ENCODE data around the gene RGS6.
A peak's percentile ranks its signal among the peaks of the same experiment; 100 is the strongest.

The RGS6 gene

GRCh38 chr14:72439707-72440106, 507.5 kb downstream of the RGS6 start:
- H3K9ac ChIP-seq = no peak overlapping the region
- TF ChIP-seq, protein P1, sequence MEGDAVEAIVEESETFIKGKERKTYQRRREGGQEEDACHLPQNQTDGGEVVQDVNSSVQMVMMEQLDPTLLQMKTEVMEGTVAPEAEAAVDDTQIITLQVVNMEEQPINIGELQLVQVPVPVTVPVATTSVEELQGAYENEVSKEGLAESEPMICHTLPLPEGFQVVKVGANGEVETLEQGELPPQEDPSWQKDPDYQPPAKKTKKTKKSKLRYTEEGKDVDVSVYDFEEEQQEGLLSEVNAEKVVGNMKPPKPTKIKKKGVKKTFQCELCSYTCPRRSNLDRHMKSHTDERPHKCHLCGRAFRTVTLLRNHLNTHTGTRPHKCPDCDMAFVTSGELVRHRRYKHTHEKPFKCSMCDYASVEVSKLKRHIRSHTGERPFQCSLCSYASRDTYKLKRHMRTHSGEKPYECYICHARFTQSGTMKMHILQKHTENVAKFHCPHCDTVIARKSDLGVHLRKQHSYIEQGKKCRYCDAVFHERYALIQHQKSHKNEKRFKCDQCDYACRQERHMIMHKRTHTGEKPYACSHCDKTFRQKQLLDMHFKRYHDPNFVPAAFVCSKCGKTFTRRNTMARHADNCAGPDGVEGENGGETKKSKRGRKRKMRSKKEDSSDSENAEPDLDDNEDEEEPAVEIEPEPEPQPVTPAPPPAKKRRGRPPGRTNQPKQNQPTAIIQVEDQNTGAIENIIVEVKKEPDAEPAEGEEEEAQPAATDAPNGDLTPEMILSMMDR (conservative IDR thresholded peaks at IDR 0.05; ENCODE audit: low read depth, low read length) = no peak
- no peak overlapping the region for H3K4me3 ChIP-seq (IDR thresholded peaks at IDR 0.05; ENCODE audit: insufficient read depth, low read depth, low read length)
- H3K27me3 ChIP-seq (ENCODE audit: insufficient read depth, low read depth) = no peaks in the 10 kb centered on the region
- H3K27ac ChIP-seq = no peak overlapping the region
- peak overlapping the region; percentile 38; the same call in 1 of the 2 replicates for H2AFZ ChIP-seq (ENCODE audit: low read depth)
- H3K36me3 ChIP-seq (ENCODE audit: insufficient read depth) = no peaks in the 10 kb centered on the region
- H4K20me1 ChIP-seq (ENCODE audit: insufficient read depth) = no peaks in the 10 kb centered on the region
- peaks cover 23% of the 10 kb centered on the region for H3K4me1 ChIP-seq (ENCODE audit: low read depth, poor library complexity, severe bottlenecking)
- H3K4me2 ChIP-seq = no peak overlapping the region
- H3K79me2 ChIP-seq (ENCODE audit: insufficient read depth, low read depth) = no peaks in the 10 kb centered on the region

- Histone ChIP-seq H3K79me2 (ENCODE audit: insufficient read depth, low read depth) (no peaks in the 10 kb centered on the region), H3K9ac (no peak overlapping the region), H3K4me3 (IDR thresholded peaks at IDR 0.05; ENCODE audit: insufficient read depth, low read depth, low read length) (no peak overlapping the region), H4K20me1 (ENCODE audit: insufficient read depth) (no peaks in the 10 kb centered on the region), H3K27me3 (ENCODE audit: insufficient read depth, low read depth) (no peaks in the 10 kb centered on the region), H2AFZ (ENCODE audit: low read depth) (no peak overlapping the region; the same call in 1 of the 2 replicates), H3K36me3 (ENCODE audit: insufficient read depth) (no peaks in the 10 kb centered on the region), H3K4me1 (ENCODE audit: low read depth, poor library complexity, severe bottlenecking) (peaks cover 25% of the 10 kb centered on the region), H3K27ac (no peak overlapping the region), H3K4me2 (no peak overlapping the region)
- TF ChIP-seq, protein P1 (conservative IDR thresholded peaks at IDR 0.05; ENCODE audit: low read depth, low read length) = no peak
These were observed 511.0 kb downstream of the RGS6 start for GRCh38 chr14:72443256-72443655.

GRCh38 chr14:72443991-72444441, 511.8 kb downstream of the RGS6 start:
- Histone ChIP-seq H3K4me3 (IDR thresholded peaks at IDR 0.05; ENCODE audit: insufficient read depth, low read depth, low read length) (no peak overlapping the region), H3K27me3 (ENCODE audit: insufficient read depth, low read depth) (no peaks in the 10 kb centered on the region), H3K79me2 (ENCODE audit: insufficient read depth, low read depth) (no peaks in the 10 kb centered on the region), H3K9ac (no peak overlapping the region), H3K4me1 (ENCODE audit: low read depth, poor library complexity, severe bottlenecking) (peaks cover 33% of the 10 kb centered on the region), H4K20me1 (ENCODE audit: insufficient read depth) (no peaks in the 10 kb centered on the region), H3K27ac (no peak overlapping the region), H3K36me3 (ENCODE audit: insufficient read depth) (no peaks in the 10 kb centered on the region), H2AFZ (ENCODE audit: low read depth) (no peak overlapping the region; the same call in 1 of the 2 replicates), H3K4me2 (no peak overlapping the region)
- TF ChIP-seq, protein P1 (conservative IDR thresholded peaks at IDR 0.05; ENCODE audit: low read depth, low read length) = no peak

DNA sequence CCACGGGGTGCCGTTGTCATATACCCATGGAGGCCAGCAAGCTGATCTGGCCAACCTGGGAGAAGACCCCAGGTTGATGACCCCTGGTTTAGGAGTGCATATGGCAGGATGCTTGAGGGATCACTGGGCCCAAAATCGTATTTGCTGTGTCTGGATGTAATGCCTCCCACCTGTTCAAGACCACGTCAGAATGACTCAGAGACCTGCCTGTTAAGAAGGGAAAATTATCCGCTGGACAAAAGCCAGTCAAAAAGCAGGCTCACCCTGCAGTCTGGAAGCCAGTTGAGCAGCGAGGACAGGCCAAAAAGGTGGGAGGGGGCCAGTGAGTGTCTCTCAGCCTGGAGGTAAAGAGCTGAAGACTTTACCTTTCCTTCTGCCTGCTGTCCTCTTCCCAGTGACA, 512.5 kb downstream of the RGS6 start:
- no peak overlapping the region for H3K9ac ChIP-seq
- TF ChIP-seq, protein P1 (conservative IDR thresholded peaks at IDR 0.05; ENCODE audit: low read depth, low read length) = no peak
- H3K79me2 ChIP-seq (ENCODE audit: insufficient read depth, low read depth) = no peaks in the 10 kb centered on the region
- no peaks in the 10 kb centered on the region for H3K27me3 ChIP-seq (ENCODE audit: insufficient read depth, low read depth)
- no peak overlapping the region for H2AFZ ChIP-seq (ENCODE audit: low read depth)
- H3K4me3 ChIP-seq (IDR thresholded peaks at IDR 0.05; ENCODE audit: insufficient read depth, low read depth, low read length) = no peak overlapping the region
- H4K20me1 ChIP-seq (ENCODE audit: insufficient read depth) = no peaks in the 10 kb centered on the region
- peaks cover 35% of the 10 kb centered on the region for H3K4me1 ChIP-seq (ENCODE audit: low read depth, poor library complexity, severe bottlenecking)
- H3K4me2 ChIP-seq = no peak overlapping the region
- no peak overlapping the region for H3K27ac ChIP-seq
- no peaks in the 10 kb centered on the region for H3K36me3 ChIP-seq (ENCODE audit: insufficient read depth)
